ENCODE measurements around the gene TLE4.

TLE4 gene

DNA sequence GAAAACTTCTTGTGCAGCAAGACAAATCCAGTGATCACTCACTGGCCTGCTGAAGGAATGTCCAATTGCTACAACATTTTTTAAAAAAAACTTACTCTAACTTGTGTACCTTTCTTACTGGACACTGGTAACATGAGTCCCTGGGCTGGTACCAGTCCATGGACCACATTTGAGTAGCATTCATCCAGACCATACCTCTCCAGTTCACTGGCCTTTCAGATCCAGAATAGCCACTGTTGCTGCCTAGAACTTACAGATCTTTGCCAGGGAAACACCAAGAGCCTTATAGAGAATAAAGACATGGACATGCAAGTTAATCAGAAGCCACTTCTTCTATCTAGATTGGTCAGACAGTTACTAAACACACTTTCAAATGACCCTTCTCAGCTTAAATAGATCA is 185.3 kb downstream of the TLE4 start:
- Histone ChIP-seq H3K4me3 (no peak overlapping the region), H3K4me2 (no peak overlapping the region), H3K36me3 (0 out of 22 replicates have a peak, but pooled peaks cover 0 to under 1% (median 0%) of the 10 kb centered on the region in 11 experiments), H4K20me1 (no peaks in the 10 kb centered on the region), H3K9ac (no peak overlapping the region), H3K27me3 (no peaks in the 10 kb centered on the region), H3K27ac (no peak overlapping the region), H3K4me1 (no peaks in the 10 kb centered on the region), H3K9me3 (replicated peaks in 1 of 11) (peaks cover 11 to 65% (median 36%) of the 10 kb centered on the region in 11 experiments)
- TF ChIP-seq Cebpa-rat (IDR thresholded peaks at IDR 0.05) = no peak

- Histone ChIP-seq H3K9ac (no peak overlapping the region), H3K27me3 (no peaks in the 10 kb centered on the region), H3K36me3 (no peaks in the 10 kb centered on the region), H3K9me3 (replicated peaks in 1 of 11) (peaks cover under 1 to 55% (median 26%) of the 10 kb centered on the region in 11 experiments; a peak in 18 of 22 replicates), H3K27ac (no peak overlapping the region), H3K4me3 (no peak overlapping the region), H3K4me1 (no peaks in the 10 kb centered on the region), H3K4me2 (no peak overlapping the region), H4K20me1 (no peaks in the 10 kb centered on the region)
- TF ChIP-seq Cebpa-rat (IDR thresholded peaks at IDR 0.05) = no peak; a peak in 1 of 22 replicates
Measured at GRCh38 chr9:79757881-79758669, 186.3 kb downstream of the TLE4 start.

GRCh38 chr9:79759460-79759859 is 187.7 kb downstream of the TLE4 start:
- Histone ChIP-seq H3K9me3 (replicated peaks in 1 of 11) (peaks cover 0 to 42% (median 16%) of the 10 kb centered on the region in 11 experiments; a peak in 15 of 22 replicates), H3K27ac (no peak overlapping the region), H3K27me3 (no peaks in the 10 kb centered on the region), H3K4me1 (no peaks in the 10 kb centered on the region), H3K4me3 (no peak overlapping the region), H4K20me1 (no peaks in the 10 kb centered on the region), H3K9ac (no peak overlapping the region), H3K36me3 (no peaks in the 10 kb centered on the region), H3K4me2 (no peak overlapping the region)
- TF ChIP-seq Cebpa-rat (IDR thresholded peaks at IDR 0.05) = no peak

DNA sequence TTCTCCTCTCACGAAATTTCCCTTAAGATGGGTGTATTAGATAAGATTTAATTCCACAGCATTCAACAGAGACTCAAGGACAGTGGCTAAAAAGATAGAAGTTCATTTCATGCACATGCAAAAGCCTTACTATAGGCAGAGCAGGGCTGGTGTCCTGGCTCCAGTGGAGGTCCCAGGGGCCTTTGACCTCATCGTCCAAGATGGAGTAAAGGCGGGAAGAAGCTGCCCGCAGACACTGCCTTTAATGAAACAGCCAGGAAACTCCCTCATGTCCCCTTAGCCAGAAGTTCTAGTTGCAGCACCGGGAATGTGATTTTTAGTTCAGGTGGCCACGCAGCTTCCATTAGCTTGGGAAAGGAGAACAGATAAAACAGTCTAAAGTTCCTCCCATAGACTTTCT is 190.3 kb downstream of the TLE4 start:
- Histone ChIP-seq H3K27ac (no peak overlapping the region), H3K9ac (no peak overlapping the region), H4K20me1 (no peaks in the 10 kb centered on the region), H3K4me1 (peaks cover 0 to 3% (median 0%) of the 10 kb centered on the region in 10 experiments; a peak in 1 of 20 replicates), H3K4me3 (no peak overlapping the region), H3K36me3 (no peaks in the 10 kb centered on the region), H3K4me2 (no peak overlapping the region), H3K9me3 (replicated peaks in 1 of 11) (peaks cover 0 to 31% (median 12%) of the 10 kb centered on the region in 11 experiments; a peak in 13 of 22 replicates), H3K27me3 (no peaks in the 10 kb centered on the region)
- TF ChIP-seq Cebpa-rat (IDR thresholded peaks at IDR 0.05) = no peak

- H3K36me3 ChIP-seq = no peaks in the 10 kb centered on the region
- no peak overlapping the region for H3K9ac ChIP-seq
- no peak overlapping the region for H3K4me3 ChIP-seq
- H3K27ac ChIP-seq = no peak overlapping the region
- no peak for TF ChIP-seq Cebpa-rat (IDR thresholded peaks at IDR 0.05)
- no peaks in the 10 kb centered on the region for H3K27me3 ChIP-seq
- H3K4me2 ChIP-seq = no peak overlapping the region
- H4K20me1 ChIP-seq = no peaks in the 10 kb centered on the region
- peaks cover 0 to 8% (median 0%) of the 10 kb centered on the region in 10 experiments; a peak in 2 of 20 replicates for H3K4me1 ChIP-seq
- H3K9me3 ChIP-seq (replicated peaks in 1 of 11) = peaks cover 0 to 24% (median 10%) of the 10 kb centered on the region in 11 experiments; a peak in 11 of 22 replicates
Measured at GRCh38 chr9:79763671-79764285, 192.0 kb downstream of the TLE4 start.

- Histone ChIP-seq H3K4me2 (no peak overlapping the region), H4K20me1 (no peaks in the 10 kb centered on the region), H3K4me1 (peaks cover 0 to 8% (median 0%) of the 10 kb centered on the region in 10 experiments; a peak in 2 of 20 replicates), H3K9me3 (replicated peaks in 1 of 11) (peaks cover 0 to 21% (median 6%) of the 10 kb centered on the region in 11 experiments; a peak in 9 of 22 replicates), H3K36me3 (no peaks in the 10 kb centered on the region), H3K4me3 (no peak overlapping the region), H3K27me3 (no peaks in the 10 kb centered on the region), H3K27ac (no peak overlapping the region), H3K9ac (no peak overlapping the region)
- TF ChIP-seq Cebpa-rat (IDR thresholded peaks at IDR 0.05) = no peak
Measured at GRCh38 chr9:79764374-79764773, 192.6 kb downstream of the TLE4 start.

DNA sequence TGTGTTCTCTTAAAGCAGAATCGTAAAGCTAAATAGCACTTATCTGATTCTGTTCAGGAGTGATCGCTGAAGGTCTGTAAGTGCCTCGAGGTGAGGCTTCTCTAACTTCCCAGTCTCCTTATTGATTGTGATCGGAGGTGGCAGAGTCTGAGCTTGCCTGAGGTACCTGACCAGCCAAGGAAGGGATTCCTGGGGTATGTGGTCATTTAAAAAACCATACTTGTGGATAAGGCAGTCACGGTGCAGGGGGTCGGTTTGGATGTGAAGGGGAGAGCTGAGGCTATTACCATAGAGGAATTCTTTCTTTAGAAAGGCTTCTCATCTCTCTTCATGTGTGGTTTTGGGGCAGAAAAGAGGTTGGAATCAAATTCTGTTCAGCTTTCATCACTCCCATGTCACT is 193.7 kb downstream of the TLE4 start:
- Histone ChIP-seq H4K20me1 (no peaks in the 10 kb centered on the region), H3K4me2 (no peak overlapping the region), H3K36me3 (no peaks in the 10 kb centered on the region), H3K4me1 (peaks cover 0 to 8% (median 0%) of the 10 kb centered on the region in 10 experiments; a peak in 2 of 20 replicates), H3K9me3 (replicated peaks in 1 of 11) (peaks cover 0 to 17% (median 8%) of the 10 kb centered on the region in 11 experiments; a peak in 6 of 22 replicates), H3K9ac (no peak overlapping the region), H3K4me3 (no peak overlapping the region), H3K27me3 (no peaks in the 10 kb centered on the region), H3K27ac (no peak overlapping the region)
- TF ChIP-seq Cebpa-rat (IDR thresholded peaks at IDR 0.05) = no peak

DNA sequence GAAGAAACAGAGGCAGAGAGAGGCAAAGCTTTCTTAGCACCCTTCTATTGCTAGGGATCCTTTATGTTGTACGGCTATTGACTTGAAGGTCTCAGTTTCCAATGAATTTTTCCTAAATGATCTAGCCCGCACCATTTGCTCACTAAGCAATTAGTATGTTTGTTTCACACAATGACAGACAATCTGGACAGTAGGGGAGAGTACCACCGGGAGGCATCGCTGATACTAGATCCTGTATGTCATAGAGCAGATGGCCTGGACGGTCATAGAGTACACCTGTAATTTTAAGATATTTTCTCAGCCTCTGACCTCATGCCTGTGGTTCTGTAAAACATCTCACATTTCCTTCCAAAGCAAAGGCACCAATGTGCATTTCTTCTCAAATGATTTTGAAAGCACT is 194.3 kb downstream of the TLE4 start:
- H4K20me1 ChIP-seq = no peaks in the 10 kb centered on the region
- H3K9ac ChIP-seq = no peak overlapping the region
- H3K27ac ChIP-seq = no peak overlapping the region
- no peaks in the 10 kb centered on the region for H3K36me3 ChIP-seq
- no peak for TF ChIP-seq Cebpa-rat (IDR thresholded peaks at IDR 0.05)
- no peak overlapping the region for H3K4me2 ChIP-seq
- H3K9me3 ChIP-seq (replicated peaks in 1 of 11) = peaks cover 0 to 23% (median 8%) of the 10 kb centered on the region in 11 experiments; a peak in 6 of 22 replicates
- H3K4me1 ChIP-seq = peaks cover 0 to 8% (median 0%) of the 10 kb centered on the region in 10 experiments; a peak in 2 of 20 replicates
- no peaks in the 10 kb centered on the region for H3K27me3 ChIP-seq
- H3K4me3 ChIP-seq = no peak overlapping the region

DNA sequence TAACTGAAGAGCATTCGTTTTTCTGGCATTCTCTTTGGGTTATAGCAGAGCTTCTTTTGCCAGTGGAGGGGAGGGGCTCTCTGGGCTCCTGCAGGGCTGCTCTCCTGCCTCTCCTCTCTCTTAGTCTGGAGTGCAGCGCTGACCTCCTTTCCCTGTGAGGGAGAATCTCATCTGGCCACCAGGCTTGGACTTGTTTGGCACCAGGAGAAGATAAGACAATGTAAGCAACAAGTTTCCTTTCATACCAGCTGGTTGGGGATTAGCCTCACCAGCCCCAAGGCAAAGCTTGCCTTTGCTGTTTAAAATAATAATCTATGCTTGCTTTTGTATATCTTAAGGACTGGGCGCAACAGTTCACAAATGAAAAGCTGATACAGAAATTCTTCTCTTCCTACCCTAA is 196.4 kb downstream of the TLE4 start:
- no peak for TF ChIP-seq Cebpa-rat (IDR thresholded peaks at IDR 0.05)
- peaks cover 0 to 8% (median 0%) of the 10 kb centered on the region in 10 experiments; a peak in 2 of 20 replicates for H3K4me1 ChIP-seq
- H3K4me2 ChIP-seq = no peak overlapping the region
- H4K20me1 ChIP-seq = no peaks in the 10 kb centered on the region
- H3K4me3 ChIP-seq = no peak overlapping the region
- H3K27me3 ChIP-seq = no peaks in the 10 kb centered on the region
- peaks cover 0 to 24% (median 5%) of the 10 kb centered on the region in 11 experiments; a peak in 8 of 22 replicates for H3K9me3 ChIP-seq (replicated peaks in 1 of 11)
- H3K36me3 ChIP-seq = no peaks in the 10 kb centered on the region
- no peak overlapping the region for H3K9ac ChIP-seq
- H3K27ac ChIP-seq = no peak overlapping the region
